ENCODE data around the gene DDX41. TPM values are rescaled to one million over a fixed set of nuclear protein-coding genes. Genes with fewer than 3 reads are reported as not detected.

Gene DDX41
- total and polyA plus RNA-seq, 5 donors: 30.5 to 43.5 (median 39.2) TPM

GRCh38 chr5:177479774-177480173 is 37.0 kb downstream of the DDX41 start:
- DNase-seq (no peak), ATAC-seq (peak; percentile 12 to 28)
- 19% methylated on average over 14 of the region's 14 CpGs for WGBS
- intact Hi-C loops (cut with DNase I): no loop called here
- H3K4me3 ChIP-seq (ENCODE audit: low read length): no peak overlapping the region
- no peaks in the 10 kb centered on the region for H3K27me3 ChIP-seq (ENCODE audit: control insufficient read depth, insufficient read depth)
- no peaks in the 10 kb centered on the region for H3K9me3 ChIP-seq (ENCODE audit: control insufficient read depth, low read length)
- H3K4me1 ChIP-seq (ENCODE audit: control insufficient read depth, insufficient read depth, low read length): peaks cover 5% of the 10 kb centered on the region
- peak overlapping the region; percentile 65 for H3K27ac ChIP-seq (ENCODE audit: low read length)

- intact Hi-C loops (cut with DNase I): no loop called here
- no peaks in the 10 kb centered on the region for H3K27me3 ChIP-seq (ENCODE audit: control insufficient read depth, insufficient read depth)
- DNase-seq (peak; percentile 91 to 97 (median 96)), ATAC-seq (peak; percentile 84 to 90)
- peak overlapping the region; percentile 65 for H3K27ac ChIP-seq (ENCODE audit: low read length)
- no peaks in the 10 kb centered on the region for H3K9me3 ChIP-seq (ENCODE audit: control insufficient read depth, low read length)
- no peak overlapping the region for H3K4me3 ChIP-seq (ENCODE audit: low read length)
- 20% methylated on average over 18 of the region's 18 CpGs for WGBS
- H3K4me1 ChIP-seq (ENCODE audit: control insufficient read depth, insufficient read depth, low read length): peaks cover 7% of the 10 kb centered on the region
Observed at GRCh38 chr5:177478711-177479646, 37.8 kb downstream of the DDX41 start.

GRCh38 chr5:177477701-177478477 is 38.9 kb downstream of the DDX41 start:
- 95% methylated on average over 13 of the region's 13 CpGs for WGBS
- H3K4me3 ChIP-seq (ENCODE audit: low read length): no peak overlapping the region
- DNase-seq (peak in 1 of 3 donors; percentile 58), ATAC-seq (no peak)
- peaks cover 8% of the 10 kb centered on the region for H3K4me1 ChIP-seq (ENCODE audit: control insufficient read depth, insufficient read depth, low read length)
- no peak overlapping the region for H3K27ac ChIP-seq (ENCODE audit: low read length)
- H3K9me3 ChIP-seq (ENCODE audit: control insufficient read depth, low read length): no peaks in the 10 kb centered on the region
- no peaks in the 10 kb centered on the region for H3K27me3 ChIP-seq (ENCODE audit: control insufficient read depth, insufficient read depth)
- intact Hi-C loops (cut with DNase I): no loop called here

GRCh38 chr5:177476531-177477233 is 40.1 kb downstream of the DDX41 start:
- 71% methylated on average over 18 of the region's 18 CpGs for WGBS
- DNase-seq (peak; percentile 70 to 85 (median 82)), ATAC-seq (peak; percentile 7 to 22)
- Histone ChIP-seq H3K4me1 (ENCODE audit: control insufficient read depth, insufficient read depth, low read length) (peaks cover 8% of the 10 kb centered on the region), H3K4me3 (ENCODE audit: low read length) (no peak overlapping the region), H3K27ac (ENCODE audit: low read length) (no peak overlapping the region), H3K27me3 (ENCODE audit: control insufficient read depth, insufficient read depth) (no peaks in the 10 kb centered on the region), H3K9me3 (ENCODE audit: control insufficient read depth, low read length) (no peaks in the 10 kb centered on the region)
- intact Hi-C loops (cut with DNase I): no loop called here

- no peak for DNase-seq
- no peak overlapping the region for H3K4me3 ChIP-seq (ENCODE audit: low read length)
- intact Hi-C loops (cut with DNase I): no loop called here
- peaks cover 8% of the 10 kb centered on the region for H3K4me1 ChIP-seq (ENCODE audit: control insufficient read depth, insufficient read depth, low read length)
- no peaks in the 10 kb centered on the region for H3K27me3 ChIP-seq (ENCODE audit: control insufficient read depth, insufficient read depth)
- WGBS: 56% methylated on average over 11 of the region's 11 CpGs
- no peaks in the 10 kb centered on the region for H3K9me3 ChIP-seq (ENCODE audit: control insufficient read depth, low read length)
- H3K27ac ChIP-seq (ENCODE audit: low read length): no peak overlapping the region
- no peak for ATAC-seq
Observed at GRCh38 chr5:177475563-177476427, 41.0 kb downstream of the DDX41 start.

GRCh38 chr5:177474846-177475562 is 41.8 kb downstream of the DDX41 start:
- intact Hi-C loops (cut with DNase I): no loop called here
- no peaks in the 10 kb centered on the region for H3K27me3 ChIP-seq (ENCODE audit: control insufficient read depth, insufficient read depth)
- no peaks in the 10 kb centered on the region for H3K9me3 ChIP-seq (ENCODE audit: control insufficient read depth, low read length)
- no peak overlapping the region for H3K27ac ChIP-seq (ENCODE audit: low read length)
- WGBS: 50% methylated on average over 4 of the region's 4 CpGs
- H3K4me3 ChIP-seq (ENCODE audit: low read length): no peak overlapping the region
- no peak for DNase-seq
- H3K4me1 ChIP-seq (ENCODE audit: control insufficient read depth, insufficient read depth, low read length): peaks cover 6% of the 10 kb centered on the region
- ATAC-seq: no peak

GRCh38 chr5:177474002-177474476 is 42.7 kb downstream of the DDX41 start:
- H3K27me3 ChIP-seq (ENCODE audit: control insufficient read depth, insufficient read depth): no peaks in the 10 kb centered on the region
- H3K4me3 ChIP-seq (ENCODE audit: low read length): no peak overlapping the region
- DNase-seq: no peak
- intact Hi-C loops (cut with DNase I): no loop called here
- ATAC-seq: no peak
- H3K4me1 ChIP-seq (ENCODE audit: control insufficient read depth, insufficient read depth, low read length): peaks cover 2% of the 10 kb centered on the region
- H3K9me3 ChIP-seq (ENCODE audit: control insufficient read depth, low read length): no peaks in the 10 kb centered on the region
- H3K27ac ChIP-seq (ENCODE audit: low read length): no peak overlapping the region
- 33% methylated on average over 7 of the region's 7 CpGs for WGBS

- Histone ChIP-seq H3K4me3 (ENCODE audit: low read length) (peak within 1 kb of the TSS; percentile 87), H3K27ac (ENCODE audit: low read length) (peak within 1 kb of the TSS; percentile 41), H3K4me1 (ENCODE audit: control insufficient read depth, insufficient read depth, low read length) (peaks cover 2% of the 10 kb centered on the region), H3K27me3 (ENCODE audit: control insufficient read depth, insufficient read depth) (no peaks in the 10 kb centered on the region), H3K9me3 (ENCODE audit: control insufficient read depth, low read length) (no peaks in the 10 kb centered on the region)
- intact Hi-C loops (cut with DNase I): no loop called here
- 2% methylated on average over 61 of the region's 69 CpGs for WGBS
- ATAC-seq (peak; percentile 37 to 46), DNase-seq (peak; percentile 67 to 87 (median 86))
Observed at GRCh38 chr5:177473443-177474001, 43.2 kb downstream of the DDX41 start, which contains the start of gene DBN1. DBN1 (minus strand) TSS chr5:177473634; CDS start chr5:177473521, 113 bp downstream.

Data from right cardiac atrium (tissue), 5 donors.